Posterior cingulate gyrus (tissue), 11 donors: Measurements from ENCODE around the gene HOXB6.

Experiments used
- DNase-seq, 10 donors: peaks; one replicate each; pipeline versions ENCODE4 v3.0.0 to v3.0.0-alpha.2; 2020 to 2021; ENCODE audit warnings: mixed read lengths in 3 of 10
- intact Hi-C: fragments of 100-400 bp; cut with DNase I; formaldehyde crosslinking; loops from one replicate; pipeline ENCODE4 v1.15.1; 2023

The HOXB6 gene

GRCh38 chr17:48624118-48624517, 19.3 kb upstream of the HOXB6 start:
- DNase-seq, result no peak
- intact Hi-C loops, result no loop called here

- DNase-seq, result no peak
- intact Hi-C loops, result no loop called here
Measured at GRCh38 chr17:48623583-48623982, 18.8 kb upstream of the HOXB6 start.

- DNase-seq, result no peak
Measured at GRCh38 chr17:48622857-48623256, 18.1 kb upstream of the HOXB6 start.

GRCh38 chr17:48621410-48622392, 16.9 kb upstream of the HOXB6 start:
- intact Hi-C loops, result no loop called here

More at GRCh38 chr17:48622857-48623256, 18.1 kb upstream of the HOXB6 start:
- intact Hi-C loops, result no loop called here

GRCh38 chr17:48620461-48621139, 15.8 kb upstream of the HOXB6 start:
- intact Hi-C loops, result no loop called here

More at GRCh38 chr17:48621410-48622392, 16.9 kb upstream of the HOXB6 start:
- no peak for DNase-seq

GRCh38 chr17:48619826-48620449, 15.2 kb upstream of the HOXB6 start:
- intact Hi-C loops, result loop anchor here (5.0 to 10.0 kb wide), 2 partner anchors 268 to 375 kb away; partner anchors contain the start of gene IGF2BP1
- peak in 1 of 10 donors; percentile 52 for DNase-seq

More at GRCh38 chr17:48620461-48621139, 15.8 kb upstream of the HOXB6 start:
- DNase-seq, result no peak

GRCh38 chr17:48618256-48618896, 13.6 kb upstream of the HOXB6 start:
- intact Hi-C loops, result loop anchor here (1.0 to 10.0 kb wide), 6 partner anchors 126 to 593 kb away; partner anchors contain the start of gene IGF2BP1
- peak; percentile 81 to 98 (median 88) for DNase-seq

- intact Hi-C loops, result loop anchor here (1.0 to 10.0 kb wide), 6 partner anchors 125 to 592 kb away; partner anchors contain the start of gene IGF2BP1
- DNase-seq, result peak in 1 of 10 donors; percentile 71
Measured at GRCh38 chr17:48617471-48618255, 12.9 kb upstream of the HOXB6 start.

GRCh38 chr17:48616717-48617470, 12.1 kb upstream of the HOXB6 start:
- no peak for DNase-seq
- intact Hi-C loops, result loop anchor here (5.0 to 10.0 kb wide), 2 partner anchors 265 to 378 kb away; partner anchors contain the start of gene IGF2BP1

GRCh38 chr17:48615963-48616716, 11.4 kb upstream of the HOXB6 start:
- no peak for DNase-seq
- intact Hi-C loops, result loop anchor here (5.0 to 10.0 kb wide), 2 partner anchors 264 to 379 kb away; partner anchors contain the start of gene IGF2BP1

- DNase-seq, result no peak
- intact Hi-C loops, result loop anchor here (5.0 to 10.0 kb wide), 2 partner anchors 263 to 379 kb away; partner anchors contain the start of gene IGF2BP1
Measured at GRCh38 chr17:48615047-48615962, 10.5 kb upstream of the HOXB6 start, which contains the start of gene HOXB8. Gene HOXB8 (minus strand): TSS chr17:48615292. CDS start chr17:48614704, 588 bp downstream.

- intact Hi-C loops, result loop anchor here (10.0 kb wide), 1 partner anchor 381 kb away; the partner anchor contains the start of gene IGF2BP1
- no peak for DNase-seq
Measured at GRCh38 chr17:48613862-48614694, 9.3 kb upstream of the HOXB6 start.

GRCh38 chr17:48612854-48613691, 8.3 kb upstream of the HOXB6 start:
- intact Hi-C loops, result loop anchor here (10.0 kb wide), 1 partner anchor 382 kb away; the partner anchor contains the start of gene IGF2BP1
- DNase-seq, result peak in 1 of 10 donors; percentile 69

GRCh38 chr17:48612456-48612853, 7.7 kb upstream of the HOXB6 start:
- no peak for DNase-seq
- intact Hi-C loops, result loop anchor here (10.0 kb wide), 1 partner anchor 382 kb away; the partner anchor contains the start of gene IGF2BP1
